Urinary bladder (tissue), 4 donors: ENCODE results near the gene ARID4B. TPM values are rescaled to one million over a fixed set of nuclear protein-coding genes. Genes with fewer than 3 reads are reported as not detected.

Experiments used
- DNase-seq: peaks from one replicate; pipeline ENCODE4 v3.0.0-alpha.2; 2015; ENCODE audit errors: extremely low spot score
- H3K27ac ChIP-seq: one replicate; pipeline ENCODE4 v1.5.1; 2013; ENCODE audit warnings: low read depth, mild to moderate bottlenecking, moderate library complexity
- H3K36me3 ChIP-seq: one replicate; pipeline ENCODE4 v1.6.1; 2013; ENCODE audit warnings: mild to moderate bottlenecking, moderate library complexity; ENCODE audit not compliant: insufficient read depth
- H3K4me1 ChIP-seq: one replicate; pipeline ENCODE4 v1.6.1; 2013; ENCODE audit warnings: mild to moderate bottlenecking, moderate library complexity; ENCODE audit not compliant: insufficient read depth
- H3K4me3 ChIP-seq: one replicate; pipeline ENCODE4 v1.5.1; 2013; ENCODE audit warnings: low read depth, low read length
- WGBS: extraction: QIAGEN DNeasy Blood & Tissue Kit; methylation state at CpG from one replicate; pipeline ENCODE4 v1.1.7; 2013; 5-methylcytosine and 5-hydroxymethylcytosine counted together
- polyA plus RNA-seq: library from polyadenylated mRNA; stranded (reverse); fragments of 200-250 nt; gene quantifications from one replicate; pipeline ENCODE4 v1.2.3, GENCODE V29; 2013
- total RNA-seq: library from RNA; depleted of rRNA; stranded (reverse); fragments of >200 nt; gene quantifications from one replicate; pipeline ENCODE4 v1.2.3, GENCODE V29; 2014
- donor health status: healthy with polysubstance abuse.
- donor health status: healthy.

ARID4B gene
- total and polyA plus RNA-seq, 2 donors, result 19.1 to 72.0 TPM

GRCh38 chr1:235157150-235157549, 170.8 kb downstream of the ARID4B start:
- Histone ChIP-seq H3K4me3 (no peak overlapping the region), H3K27ac (no peak overlapping the region), H3K4me1 (no peaks in the 10 kb centered on the region), H3K36me3 (peaks cover 7% of the 10 kb centered on the region)
- 95% methylated on average over 4 of the region's 4 CpGs for WGBS
- no peak for DNase-seq

GRCh38 chr1:235156740-235157139, 171.2 kb downstream of the ARID4B start:
- 79% methylated on average over 4 of the region's 4 CpGs for WGBS
- Histone ChIP-seq H3K36me3 (peaks cover 8% of the 10 kb centered on the region), H3K27ac (no peak overlapping the region), H3K4me3 (no peak overlapping the region), H3K4me1 (no peaks in the 10 kb centered on the region)
- DNase-seq, result no peak

DNA sequence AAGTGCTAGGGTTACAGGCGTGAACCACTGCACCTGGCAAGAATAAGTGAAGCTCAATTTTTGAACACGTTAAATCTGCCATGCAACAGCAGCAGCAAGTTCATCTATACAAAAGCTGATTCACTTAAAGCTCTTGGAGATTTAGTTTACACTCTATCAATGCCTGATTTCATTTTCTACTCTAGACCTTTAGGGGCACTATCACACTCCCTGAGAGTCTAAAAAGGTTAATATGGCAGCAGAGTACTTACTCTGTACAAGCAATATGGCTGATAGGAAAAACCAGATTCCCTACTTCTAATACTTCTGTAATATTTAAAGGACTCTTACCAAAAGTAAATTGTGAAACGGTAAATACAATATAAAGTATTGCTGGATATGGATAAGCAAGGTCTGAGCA, 171.7 kb downstream of the ARID4B start:
- Histone ChIP-seq H3K4me3 (no peak overlapping the region), H3K4me1 (no peaks in the 10 kb centered on the region), H3K36me3 (peaks cover 8% of the 10 kb centered on the region), H3K27ac (no peak overlapping the region)
- DNase-seq, result no peak
- WGBS, result 95% methylated on average over 3 of the region's 3 CpGs

DNA sequence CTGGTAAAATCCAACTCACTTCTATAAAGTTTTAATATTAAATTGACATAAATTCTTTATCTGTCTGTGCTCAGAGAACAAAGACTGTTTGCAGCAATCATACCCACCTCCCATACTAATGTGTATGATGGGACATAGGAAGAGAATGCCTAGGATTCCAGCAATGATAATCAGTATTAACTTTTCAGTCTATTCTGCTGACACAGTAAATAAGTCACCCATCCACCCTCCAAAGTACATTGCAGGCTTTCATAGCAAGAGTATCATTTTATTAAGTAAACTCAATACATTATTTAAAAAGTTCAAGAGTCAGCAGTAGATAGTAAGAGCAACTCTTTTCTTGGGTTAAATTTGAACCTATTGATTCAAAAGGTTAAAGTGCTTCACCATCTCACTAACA, 175.7 kb downstream of the ARID4B start:
- Histone ChIP-seq H3K4me3 (no peak overlapping the region), H3K36me3 (peaks cover 6% of the 10 kb centered on the region), H3K4me1 (no peaks in the 10 kb centered on the region), H3K27ac (no peak overlapping the region)
- no peak for DNase-seq

DNA sequence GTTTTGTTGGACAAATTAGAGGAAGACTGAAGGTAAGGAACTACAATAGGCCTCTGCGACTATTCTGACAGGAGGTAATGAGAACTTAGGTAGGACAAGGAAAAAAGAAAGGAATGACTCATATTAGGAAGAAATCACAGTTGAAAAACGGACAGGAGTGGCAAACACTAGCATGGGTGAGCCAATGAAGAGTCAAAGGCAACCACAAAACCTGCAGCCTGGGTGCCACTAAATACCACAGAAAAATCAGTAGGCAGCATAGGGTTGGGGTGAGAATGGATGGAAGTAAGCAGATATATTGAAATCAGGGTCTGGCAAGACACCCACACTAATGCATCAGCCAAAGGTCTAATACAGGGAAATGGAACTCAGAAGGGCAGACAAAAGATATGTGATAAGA, 176.9 kb downstream of the ARID4B start:
- WGBS, result 90% methylated on average over 2 of the region's 2 CpGs
- Histone ChIP-seq H3K36me3 (peaks cover 6% of the 10 kb centered on the region), H3K4me3 (no peak overlapping the region), H3K27ac (no peak overlapping the region), H3K4me1 (no peaks in the 10 kb centered on the region)
- DNase-seq, result no peak

- Histone ChIP-seq H3K27ac (no peak overlapping the region), H3K4me3 (no peak overlapping the region), H3K36me3 (peaks cover 7% of the 10 kb centered on the region), H3K4me1 (no peaks in the 10 kb centered on the region)
- WGBS, result 90% methylated on average over 9 of the region's 9 CpGs
- DNase-seq, result no peak
Observed at GRCh38 chr1:235149824-235150223, 178.2 kb downstream of the ARID4B start.

GRCh38 chr1:235147269-235147668, 180.7 kb downstream of the ARID4B start:
- H3K4me1 ChIP-seq, result no peaks in the 10 kb centered on the region
- peaks cover 9% of the 10 kb centered on the region for H3K36me3 ChIP-seq
- 97% methylated on average over 4 of the region's 4 CpGs for WGBS
- no peak overlapping the region for H3K4me3 ChIP-seq
- DNase-seq, result no peak
- no peak overlapping the region for H3K27ac ChIP-seq

- Histone ChIP-seq H3K27ac (no peak overlapping the region), H3K4me1 (no peaks in the 10 kb centered on the region), H3K4me3 (no peak overlapping the region), H3K36me3 (peaks cover 11% of the 10 kb centered on the region)
- WGBS, result 92% methylated on average over 6 of the region's 6 CpGs
- DNase-seq, result no peak
Observed at GRCh38 chr1:235145639-235146038, 182.3 kb downstream of the ARID4B start.

DNA sequence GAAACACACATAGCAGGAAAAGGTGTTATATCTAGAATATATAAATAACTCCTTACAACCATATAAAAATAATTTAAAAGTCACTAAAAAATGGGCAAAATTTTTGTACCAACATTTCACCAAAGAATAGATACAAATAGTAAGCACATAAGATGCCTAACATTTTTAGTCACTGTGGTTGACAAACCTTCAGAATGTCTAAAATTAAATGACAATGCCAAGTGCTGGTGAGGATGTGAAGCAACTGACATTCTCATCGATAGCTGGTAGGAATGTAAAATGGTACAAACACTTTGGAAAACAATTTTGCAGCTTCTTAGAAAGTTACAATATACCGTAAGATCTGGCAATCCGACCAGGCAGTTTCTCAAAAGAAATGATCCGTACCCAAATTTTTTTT, 185.0 kb downstream of the ARID4B start:
- Histone ChIP-seq H3K27ac (no peak overlapping the region), H3K36me3 (peaks cover 11% of the 10 kb centered on the region), H3K4me3 (no peak overlapping the region), H3K4me1 (no peaks in the 10 kb centered on the region)
- no peak for DNase-seq
- 85% methylated on average over 4 of the region's 4 CpGs for WGBS

GRCh38 chr1:235139315-235139714, 188.7 kb downstream of the ARID4B start:
- 92% methylated on average over 5 of the region's 5 CpGs for WGBS
- no peaks in the 10 kb centered on the region for H3K4me1 ChIP-seq
- DNase-seq, result no peak
- no peak overlapping the region for H3K4me3 ChIP-seq
- H3K36me3 ChIP-seq, result peaks cover 6% of the 10 kb centered on the region
- H3K27ac ChIP-seq, result no peak overlapping the region

GRCh38 chr1:235138821-235139220, 189.2 kb downstream of the ARID4B start:
- WGBS, result 70% methylated on average over 2 of the region's 2 CpGs
- H3K27ac ChIP-seq, result no peak overlapping the region
- no peaks in the 10 kb centered on the region for H3K4me1 ChIP-seq
- peaks cover 6% of the 10 kb centered on the region for H3K36me3 ChIP-seq
- no peak for DNase-seq
- no peak overlapping the region for H3K4me3 ChIP-seq

GRCh38 chr1:235136111-235136510, 191.9 kb downstream of the ARID4B start:
- Histone ChIP-seq H3K36me3 (no peaks in the 10 kb centered on the region), H3K4me3 (no peak overlapping the region), H3K27ac (no peak overlapping the region), H3K4me1 (no peaks in the 10 kb centered on the region)
- DNase-seq, result no peak
- 45% methylated on average over 4 of the region's 4 CpGs for WGBS

DNA sequence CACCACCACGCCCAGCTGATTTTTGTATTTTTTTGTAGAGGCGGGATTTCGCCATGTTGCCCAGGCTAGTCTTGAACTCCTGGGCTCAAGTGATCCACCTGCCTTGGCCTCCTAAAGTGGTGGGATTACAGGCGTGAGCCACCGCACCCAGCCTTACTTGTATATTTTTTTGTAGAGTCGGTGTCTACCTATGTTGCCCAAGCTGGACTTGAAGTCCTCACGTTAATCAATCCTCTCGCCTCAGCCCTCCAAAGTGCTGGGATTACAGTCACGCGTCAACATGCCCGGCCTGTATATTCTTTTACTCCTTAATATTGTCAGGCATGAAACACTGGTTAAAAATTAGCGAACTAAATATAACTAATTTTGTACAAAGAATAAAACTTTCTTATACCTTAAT, 193.8 kb downstream of the ARID4B start:
- 96% methylated on average over 12 of the region's 12 CpGs for WGBS
- Histone ChIP-seq H3K4me1 (no peaks in the 10 kb centered on the region), H3K4me3 (no peak overlapping the region), H3K36me3 (no peaks in the 10 kb centered on the region), H3K27ac (no peak overlapping the region)
- DNase-seq, result no peak

- no peak for DNase-seq
- H3K4me1 ChIP-seq, result no peaks in the 10 kb centered on the region
- no peaks in the 10 kb centered on the region for H3K36me3 ChIP-seq
- no peak overlapping the region for H3K4me3 ChIP-seq
- no peak overlapping the region for H3K27ac ChIP-seq
- 90% methylated on average over 3 of the region's 3 CpGs for WGBS
Observed at GRCh38 chr1:235133086-235133485, 194.9 kb downstream of the ARID4B start.

GRCh38 chr1:235131961-235132360, 196.0 kb downstream of the ARID4B start:
- no peak for DNase-seq
- H3K27ac ChIP-seq, result no peak overlapping the region
- H3K4me1 ChIP-seq, result peaks cover 1% of the 10 kb centered on the region
- no peak overlapping the region for H3K4me3 ChIP-seq
- H3K36me3 ChIP-seq, result no peaks in the 10 kb centered on the region
- WGBS, result 85% methylated on average over 6 of the region's 6 CpGs
